ENCODE measurements around the gene WDFY4.

DNA sequence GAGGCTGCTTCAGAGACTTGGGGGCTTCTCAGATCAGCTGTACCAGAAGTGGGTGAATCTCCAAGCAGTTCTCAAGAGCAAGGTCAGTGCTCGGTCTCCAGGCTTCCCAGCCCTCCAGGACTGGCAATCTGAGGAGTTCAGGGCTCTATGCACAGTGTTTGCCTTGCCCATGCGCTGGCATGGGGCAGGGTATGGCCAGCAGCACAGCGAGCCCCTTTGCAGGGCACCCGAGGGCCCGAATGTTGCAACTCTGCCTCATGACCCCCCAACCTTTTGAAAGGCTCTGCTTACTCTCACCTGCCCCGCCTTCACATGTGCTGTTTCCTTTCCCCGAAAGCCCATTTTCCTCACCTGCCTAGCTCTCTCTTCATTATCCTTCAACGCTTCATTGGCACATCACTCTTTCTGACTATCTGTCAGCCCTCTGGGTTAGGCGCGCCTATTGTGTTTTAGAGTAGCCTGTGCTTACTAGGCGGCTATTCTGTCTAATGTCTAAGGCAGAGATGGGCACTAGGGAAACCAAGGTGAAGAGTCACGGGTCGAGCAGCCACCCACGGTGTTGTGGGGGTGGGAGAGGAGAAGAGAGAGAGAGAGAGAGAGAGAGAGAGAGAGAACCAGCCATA, 83.6 kb downstream of the WDFY4 start:
- TF ChIP-seq, protein P1, sequence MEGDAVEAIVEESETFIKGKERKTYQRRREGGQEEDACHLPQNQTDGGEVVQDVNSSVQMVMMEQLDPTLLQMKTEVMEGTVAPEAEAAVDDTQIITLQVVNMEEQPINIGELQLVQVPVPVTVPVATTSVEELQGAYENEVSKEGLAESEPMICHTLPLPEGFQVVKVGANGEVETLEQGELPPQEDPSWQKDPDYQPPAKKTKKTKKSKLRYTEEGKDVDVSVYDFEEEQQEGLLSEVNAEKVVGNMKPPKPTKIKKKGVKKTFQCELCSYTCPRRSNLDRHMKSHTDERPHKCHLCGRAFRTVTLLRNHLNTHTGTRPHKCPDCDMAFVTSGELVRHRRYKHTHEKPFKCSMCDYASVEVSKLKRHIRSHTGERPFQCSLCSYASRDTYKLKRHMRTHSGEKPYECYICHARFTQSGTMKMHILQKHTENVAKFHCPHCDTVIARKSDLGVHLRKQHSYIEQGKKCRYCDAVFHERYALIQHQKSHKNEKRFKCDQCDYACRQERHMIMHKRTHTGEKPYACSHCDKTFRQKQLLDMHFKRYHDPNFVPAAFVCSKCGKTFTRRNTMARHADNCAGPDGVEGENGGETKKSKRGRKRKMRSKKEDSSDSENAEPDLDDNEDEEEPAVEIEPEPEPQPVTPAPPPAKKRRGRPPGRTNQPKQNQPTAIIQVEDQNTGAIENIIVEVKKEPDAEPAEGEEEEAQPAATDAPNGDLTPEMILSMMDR (IDR thresholded peaks at IDR 0.05) = no peak
- TF ChIP-seq MAZ (IDR thresholded peaks at IDR 0.05; ENCODE audit: borderline replicate concordance, low read depth, low read length) = no peak
- TF ChIP-seq ZFP36 (IDR thresholded peaks at IDR 0.05; ENCODE audit: borderline replicate concordance, partially characterized antibody) = no peak
